Kidney (tissue), 14 donors: ENCODE results near the gene FAM107B. TPM values are rescaled to one million over a fixed set of nuclear protein-coding genes. Genes with fewer than 3 reads are reported as not detected.

Source experiments
- DNase-seq, 5 donors: peaks; one replicate each; pipeline ENCODE4 v3.0.0-alpha.2; 2013 to 2020
- FAIRE-seq: peaks from 2 replicates; lab custom pipeline; 2012; peaks lifted over from hg19 to GRCh38; lab: Jason Lieb, UNC
- H3K27ac ChIP-seq, 2 donors: one replicate each; pipeline ENCODE4 v1.7.0; 2013; ENCODE audit warnings: low read depth in 2 of 2, low read length in 2 of 2, inconsistent platforms in 1 of 2
- H3K27me3 ChIP-seq: one replicate; pipeline ENCODE4 v1.7.1; 2013; ENCODE audit warnings: low read length, inconsistent platforms; ENCODE audit not compliant: control insufficient read depth, insufficient read depth
- H3K36me3 ChIP-seq, 3 donors: one replicate each; pipeline versions ENCODE4 v1.7.0 to v1.7.1; 2013; ENCODE audit warnings: low read length in 3 of 3, control low read depth in 1 of 3, inconsistent platforms in 1 of 3; ENCODE audit not compliant: insufficient read depth in 3 of 3, control insufficient read depth in 2 of 3
- H3K4me1 ChIP-seq, 3 donors: one replicate each; pipeline versions ENCODE4 v1.7.0 to v1.7.1; 2013; ENCODE audit warnings: low read length in 3 of 3, inconsistent platforms in 1 of 3, low read depth in 1 of 3; ENCODE audit not compliant: control insufficient read depth in 2 of 3, insufficient read depth in 2 of 3
- H3K4me3 ChIP-seq, 3 donors: one replicate each; pipeline versions ENCODE4 v1.7.0 to v1.8.1; 2013; ENCODE audit warnings: low read length in 3 of 3, control low read depth in 1 of 3, inconsistent platforms in 1 of 3
- H3K9ac ChIP-seq, 3 donors: one replicate each; pipeline versions ENCODE4 v1.7.0 to v1.7.1; 2013; ENCODE audit warnings: low read length in 3 of 3, control low read depth in 1 of 3, inconsistent platforms in 1 of 3
- H3K9me3 ChIP-seq, 3 donors: one replicate each; pipeline versions ENCODE4 v1.7.0 to v1.7.1; 2013; ENCODE audit warnings: low read length in 3 of 3, control low read depth in 1 of 3, inconsistent platforms in 1 of 3; ENCODE audit not compliant: control insufficient read depth in 2 of 3, insufficient read depth in 1 of 3
- intact Hi-C: fragments of 100-400 bp; cut with DNase I; formaldehyde crosslinking; loops from one replicate; pipeline ENCODE4 v1.11.1; 2022
- polyA plus RNA-seq: library from polyadenylated mRNA; stranded (reverse); fragments of 350-450 nt; fragmentation: Illumina TruSeq; extraction: RNeasy Lipid Tissue Mini Kit (QIAGEN cat#74804); gene quantifications from one replicate; pipeline ENCODE4 v1.2.3, GENCODE V29; 2014; ENCODE audit warnings: low read depth, low replicate concordance; ENCODE audit not compliant: insufficient read depth
- total RNA-seq: library from RNA; stranded (reverse); fragmentation: NEBNext Ultra II Directional; extraction: Animal tissue kit (Norgen Biotek cat#: 25700); gene quantifications from one replicate; pipeline ENCODE4 v1.2.1, GENCODE V29; 2021
- TF ChIP-seq, protein P1 (sequence below): IDR thresholded peaks from 3 replicates; pipeline ENCODE4 v1.5.1; 2012; ENCODE audit warnings: mild to moderate bottlenecking, moderate library complexity, borderline replicate concordance; ENCODE audit not compliant: insufficient read depth; ENCODE audit errors: extremely low read depth
- donor health status: control.
- donor health status: control.
- donor health status: control.
- donor health status: control.
- donor health status: control.
- donor health status: DM: yes; HTN: yes; CAD: no.
- donor health status: Normal renal cell carcinoma (clear cell type).

The FAM107B gene
- total and polyA plus RNA-seq, 2 donors from 2014 or later = 105 to 122 TPM

DNA sequence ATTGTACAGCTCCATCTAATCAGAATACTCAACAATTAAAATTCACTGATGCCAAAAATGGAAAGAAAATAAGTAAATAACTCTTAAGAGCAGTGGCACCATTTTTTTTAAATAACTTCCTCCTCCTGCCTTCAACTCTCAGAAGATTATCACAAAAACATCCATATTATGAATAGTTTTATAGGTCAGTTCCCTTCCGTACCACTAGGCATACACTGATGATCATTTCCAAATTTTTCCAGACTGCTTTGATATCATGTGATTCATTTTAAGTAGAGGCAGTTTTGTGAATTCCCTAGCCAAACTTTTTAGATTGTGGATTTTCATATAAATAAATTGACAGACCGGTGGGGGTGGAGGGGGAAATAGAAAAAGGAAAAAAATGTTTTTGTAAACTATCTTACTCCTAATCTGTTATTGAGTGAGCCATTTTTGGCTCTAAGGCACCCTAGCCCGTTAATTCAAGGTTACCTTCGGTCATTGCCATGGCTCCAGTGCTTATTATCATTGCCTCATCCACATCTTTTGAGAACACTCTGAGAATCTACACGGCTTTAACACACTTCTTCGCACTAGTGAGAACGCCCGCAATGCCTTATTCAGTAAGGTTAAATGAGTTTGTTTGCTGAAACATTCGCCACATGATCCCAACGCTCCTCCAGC, 1.0 kb downstream of the FAM107B start:
- H3K4me1 ChIP-seq = no peaks in the 10 kb centered on the region
- no peak overlapping the region for H3K27ac ChIP-seq
- no peaks in the 10 kb centered on the region for H3K36me3 ChIP-seq
- H3K9ac ChIP-seq = no peak overlapping the region
- no peaks in the 10 kb centered on the region for H3K9me3 ChIP-seq
- H3K4me3 ChIP-seq = no peak overlapping the region
- H3K27me3 ChIP-seq = no peaks in the 10 kb centered on the region
- TF ChIP-seq, protein P1, sequence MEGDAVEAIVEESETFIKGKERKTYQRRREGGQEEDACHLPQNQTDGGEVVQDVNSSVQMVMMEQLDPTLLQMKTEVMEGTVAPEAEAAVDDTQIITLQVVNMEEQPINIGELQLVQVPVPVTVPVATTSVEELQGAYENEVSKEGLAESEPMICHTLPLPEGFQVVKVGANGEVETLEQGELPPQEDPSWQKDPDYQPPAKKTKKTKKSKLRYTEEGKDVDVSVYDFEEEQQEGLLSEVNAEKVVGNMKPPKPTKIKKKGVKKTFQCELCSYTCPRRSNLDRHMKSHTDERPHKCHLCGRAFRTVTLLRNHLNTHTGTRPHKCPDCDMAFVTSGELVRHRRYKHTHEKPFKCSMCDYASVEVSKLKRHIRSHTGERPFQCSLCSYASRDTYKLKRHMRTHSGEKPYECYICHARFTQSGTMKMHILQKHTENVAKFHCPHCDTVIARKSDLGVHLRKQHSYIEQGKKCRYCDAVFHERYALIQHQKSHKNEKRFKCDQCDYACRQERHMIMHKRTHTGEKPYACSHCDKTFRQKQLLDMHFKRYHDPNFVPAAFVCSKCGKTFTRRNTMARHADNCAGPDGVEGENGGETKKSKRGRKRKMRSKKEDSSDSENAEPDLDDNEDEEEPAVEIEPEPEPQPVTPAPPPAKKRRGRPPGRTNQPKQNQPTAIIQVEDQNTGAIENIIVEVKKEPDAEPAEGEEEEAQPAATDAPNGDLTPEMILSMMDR = no peak
- DNase-seq = no peak
- intact Hi-C loops = no loop called here
- no peak for FAIRE-seq

DNA sequence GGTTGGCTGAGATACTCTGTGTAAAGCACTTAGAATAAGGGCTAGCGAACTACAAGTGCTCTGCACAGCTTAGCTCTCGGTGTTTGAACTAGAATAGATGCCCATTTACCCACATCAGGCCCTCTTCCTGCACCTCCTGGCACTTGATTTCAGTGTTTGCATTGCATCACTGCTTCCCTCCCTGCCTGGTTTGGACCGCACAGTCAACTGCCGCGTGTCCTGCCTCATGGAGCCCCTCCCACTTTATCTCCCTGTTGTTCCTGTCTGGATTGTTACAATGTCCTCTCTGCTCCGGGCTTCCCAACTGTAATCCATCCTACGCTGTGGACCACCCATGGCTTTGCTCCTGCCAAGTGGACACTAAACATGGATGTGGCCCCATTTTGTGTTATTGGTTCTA, 2.3 kb downstream of the FAM107B start:
- Histone ChIP-seq H3K27me3 (no peaks in the 10 kb centered on the region), H3K9ac (no peak overlapping the region), H3K4me1 (no peaks in the 10 kb centered on the region), H3K27ac (no peak overlapping the region), H3K4me3 (no peak overlapping the region), H3K9me3 (no peaks in the 10 kb centered on the region), H3K36me3 (no peaks in the 10 kb centered on the region)
- DNase-seq (no peak), FAIRE-seq (no peak)
- intact Hi-C loops = no loop called here
- TF ChIP-seq, protein P1 = no peak

DNA sequence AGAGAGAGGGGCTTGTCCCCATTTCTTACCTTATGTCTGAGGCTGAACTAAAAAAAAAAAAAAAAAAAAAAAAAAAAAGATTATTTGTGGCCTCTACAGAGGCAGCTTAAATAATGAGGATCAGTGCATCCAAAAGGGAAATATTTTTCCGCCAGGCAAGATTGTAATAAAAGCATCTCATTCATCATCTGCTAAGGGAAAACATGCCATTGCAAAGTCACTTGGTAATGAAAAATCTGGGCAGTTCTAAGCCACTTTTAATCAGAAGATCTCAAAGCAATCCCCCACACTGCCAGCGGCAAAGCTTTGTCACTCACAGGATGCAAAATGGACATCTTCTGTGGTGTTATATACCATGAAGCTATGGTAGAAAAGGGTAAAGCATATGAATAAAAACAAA, 3.8 kb downstream of the FAM107B start:
- H3K27ac ChIP-seq = no peak overlapping the region
- no peaks in the 10 kb centered on the region for H3K36me3 ChIP-seq
- intact Hi-C loops = no loop called here
- no peaks in the 10 kb centered on the region for H3K9me3 ChIP-seq
- DNase-seq = no peak
- no peak for FAIRE-seq
- H3K27me3 ChIP-seq = no peaks in the 10 kb centered on the region
- no peaks in the 10 kb centered on the region for H3K4me1 ChIP-seq
- no peak overlapping the region for H3K4me3 ChIP-seq
- TF ChIP-seq, protein P1 = no peak
- H3K9ac ChIP-seq = no peak overlapping the region

DNA sequence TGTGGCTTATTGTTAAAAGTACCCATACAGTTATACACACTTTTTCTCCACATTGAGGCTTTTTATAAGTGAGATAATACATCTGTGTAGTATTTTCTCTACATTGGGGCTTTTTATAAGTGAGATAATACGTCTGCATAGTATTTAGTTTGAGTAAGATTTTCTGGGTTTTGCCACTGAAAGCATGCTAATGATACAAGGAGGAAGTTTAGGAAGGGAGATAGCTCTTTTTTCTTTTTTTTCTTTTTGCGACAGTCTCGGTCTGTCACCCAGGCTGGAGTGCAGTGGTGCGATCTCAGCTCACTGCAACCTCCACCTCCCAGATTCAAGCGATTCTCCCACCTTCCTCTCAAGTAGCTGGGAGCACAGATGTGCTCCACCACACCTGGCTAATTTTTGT, 13.3 kb downstream of the FAM107B start:
- TF ChIP-seq, protein P1 = no peak
- intact Hi-C loops = no loop called here
- Histone ChIP-seq H3K4me3 (no peak overlapping the region), H3K9me3 (no peaks in the 10 kb centered on the region), H3K9ac (no peak overlapping the region), H3K27me3 (no peaks in the 10 kb centered on the region), H3K36me3 (no peaks in the 10 kb centered on the region), H3K4me1 (no peaks in the 10 kb centered on the region), H3K27ac (no peak overlapping the region)
- FAIRE-seq (no peak), DNase-seq (no peak)
